ENCODE results near the gene ZNF614. TPM values are rescaled to one million over a fixed set of nuclear protein-coding genes. Genes with fewer than 3 reads are reported as not detected.
"Not testable (repeated sequence)": the region's sequence is repeated elsewhere in the genome, so short reads cannot be mapped to it uniquely, and the experiment has no call there.

ZNF614 gene
- 7.3 and 13.5 TPM in 2 replicates for total RNA-seq (2014; rRNA removed; shearing (Covaris generic))

DNA sequence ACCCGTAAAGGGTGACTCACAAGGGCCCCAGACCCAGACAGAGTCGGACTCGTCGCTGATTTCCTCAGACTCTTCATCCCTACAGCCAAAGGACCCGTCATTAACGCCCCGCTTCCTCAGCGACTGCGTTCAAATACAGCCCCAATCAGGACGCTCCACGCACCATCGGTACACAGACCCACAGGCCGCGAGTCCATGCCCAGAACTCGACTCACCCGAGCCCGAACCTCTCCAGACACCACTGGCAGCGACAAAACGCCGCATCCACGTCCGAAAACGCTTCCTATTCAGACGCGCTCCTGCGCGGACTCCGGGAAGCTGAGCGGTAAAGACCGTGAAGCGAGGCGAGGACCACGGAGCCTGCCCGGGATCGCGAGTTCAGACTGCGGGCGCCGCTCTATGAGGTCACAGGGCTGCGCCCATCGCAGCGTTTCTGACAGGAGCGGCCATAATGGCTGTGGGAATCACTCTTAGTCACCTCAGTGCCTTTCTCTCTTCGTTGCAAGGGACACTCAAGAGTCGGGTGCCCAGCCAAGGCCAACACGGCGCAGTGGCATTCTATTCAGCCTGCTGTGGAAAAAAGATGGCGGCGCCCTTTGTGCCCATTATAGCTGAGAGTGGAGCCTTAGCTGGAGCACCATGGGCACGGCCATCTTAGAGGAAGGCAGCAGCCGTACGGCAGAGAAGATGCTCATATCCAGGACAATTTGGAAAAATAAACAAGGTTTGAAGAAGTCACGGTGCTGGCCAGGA lies at the start of gene ZNF614:
Gene ZNF614, minus strand, starts transcription at position 353 of the 753 bp plus-strand sequence. CDS start 2,634 bp downstream, outside the sequence.
- H3K4me3 ChIP-seq (ENCODE audit: insufficient read depth, low read depth, low read length): peak within 1 kb of the TSS; percentile 62
- H3K36me3 ChIP-seq (replicated peaks; ENCODE audit: control insufficient read depth, insufficient read depth, low read length): peaks cover 10% of the 10 kb centered on the region
- no peaks in the 10 kb centered on the region for H3K27me3 ChIP-seq (ENCODE audit: control insufficient read depth, insufficient read depth, low read length)
- peak; percentile 89 for DNase-seq

DNA sequence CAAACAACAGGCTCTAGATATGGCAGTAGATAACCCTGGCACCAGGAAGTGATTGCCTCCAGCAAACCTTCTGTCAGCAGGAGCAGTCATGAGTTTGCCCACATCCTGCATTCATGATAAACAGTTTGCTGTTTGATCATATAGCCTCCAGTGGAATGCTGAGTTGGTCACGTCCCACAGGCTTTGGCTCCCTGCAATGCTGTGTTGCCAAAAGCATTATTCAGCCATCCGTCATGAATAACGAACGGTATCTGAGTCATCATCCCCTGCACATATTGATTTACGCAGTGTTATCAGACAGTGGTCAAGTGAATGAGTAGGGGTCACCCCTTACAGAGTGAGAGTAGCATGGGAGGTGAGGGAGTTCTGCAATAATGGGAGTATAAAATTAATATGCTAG lies 42.3 kb upstream of the ZNF614 start:
- Histone ChIP-seq H3K27me3 (ENCODE audit: control insufficient read depth, insufficient read depth, low read length) (no peaks in the 10 kb centered on the region), H3K36me3 (replicated peaks; ENCODE audit: control insufficient read depth, insufficient read depth, low read length) (peaks cover 19% of the 10 kb centered on the region), H3K4me3 (ENCODE audit: insufficient read depth, low read depth, low read length) (no peak overlapping the region)
- no peak for DNase-seq

DNA sequence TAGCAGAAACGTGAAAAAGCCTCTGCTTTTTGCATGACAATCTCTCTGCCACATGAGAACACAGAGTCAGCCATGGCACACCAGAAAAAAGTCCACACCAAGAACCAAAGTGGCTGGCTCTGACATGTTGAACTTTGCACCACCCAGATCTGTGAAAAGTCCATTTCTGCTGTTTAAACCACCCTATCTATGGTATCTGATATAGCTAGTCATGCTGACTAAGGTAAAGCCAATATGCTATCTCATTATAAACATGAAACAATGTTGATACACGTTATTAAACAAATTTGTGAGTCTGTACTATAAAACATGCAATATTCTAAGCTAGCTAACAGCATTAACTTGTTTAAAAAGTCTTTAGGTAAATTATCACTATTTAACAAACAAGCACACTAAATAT lies 41.5 kb upstream of the ZNF614 start:
- DNase-seq: no peak
- H3K27me3 ChIP-seq (ENCODE audit: control insufficient read depth, insufficient read depth, low read length): no peaks in the 10 kb centered on the region
- no peak overlapping the region for H3K4me3 ChIP-seq (ENCODE audit: insufficient read depth, low read depth, low read length)
- peaks cover 14% of the 10 kb centered on the region for H3K36me3 ChIP-seq (replicated peaks; ENCODE audit: control insufficient read depth, insufficient read depth, low read length)

GRCh38 chr19:52066258-52066863 lies 38.2 kb upstream of the ZNF614 start:
- no peaks in the 10 kb centered on the region for H3K27me3 ChIP-seq (ENCODE audit: control insufficient read depth, insufficient read depth, low read length)
- no peak for DNase-seq
- H3K4me3 ChIP-seq (ENCODE audit: insufficient read depth, low read depth, low read length): no peak overlapping the region
- peaks cover 14% of the 10 kb centered on the region for H3K36me3 ChIP-seq (replicated peaks; ENCODE audit: control insufficient read depth, insufficient read depth, low read length)

- peaks cover 14% of the 10 kb centered on the region for H3K36me3 ChIP-seq (replicated peaks; ENCODE audit: control insufficient read depth, insufficient read depth, low read length)
- DNase-seq: no peak
- H3K4me3 ChIP-seq (ENCODE audit: insufficient read depth, low read depth, low read length): no peak overlapping the region
- H3K27me3 ChIP-seq (ENCODE audit: control insufficient read depth, insufficient read depth, low read length): no peaks in the 10 kb centered on the region
These were observed 37.2 kb upstream of the ZNF614 start for GRCh38 chr19:52065399-52065798.

- not testable (repeated sequence) for DNase-seq; H3K4me3 ChIP-seq (ENCODE audit: insufficient read depth, low read depth, low read length); H3K27me3 ChIP-seq (ENCODE audit: control insufficient read depth, insufficient read depth, low read length); H3K36me3 ChIP-seq (replicated peaks; ENCODE audit: control insufficient read depth, insufficient read depth, low read length)
These were observed 28.3 kb upstream of the ZNF614 start for GRCh38 chr19:52056480-52056879.

DNA sequence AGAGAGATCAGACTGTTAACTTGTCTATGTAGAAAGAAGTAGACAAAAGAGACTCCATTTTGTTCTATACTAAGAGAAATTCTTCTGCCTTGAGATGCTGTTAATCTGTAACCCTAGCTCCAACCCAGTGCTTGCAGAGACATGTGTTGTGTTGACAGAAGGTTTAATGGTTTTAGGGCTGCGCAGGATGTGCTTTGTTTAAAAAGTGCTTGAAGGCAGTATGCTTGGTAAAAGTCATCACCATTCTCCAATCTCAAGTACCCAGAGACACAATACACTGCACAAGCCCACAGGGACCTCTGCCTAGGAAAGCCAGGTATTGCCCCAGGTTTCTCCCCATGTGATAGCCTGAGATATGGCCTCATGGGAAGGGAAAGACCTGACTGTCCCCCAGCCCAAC lies 23.6 kb upstream of the ZNF614 start:
- not testable (repeated sequence) for H3K36me3 ChIP-seq (replicated peaks; ENCODE audit: control insufficient read depth, insufficient read depth, low read length); H3K27me3 ChIP-seq (ENCODE audit: control insufficient read depth, insufficient read depth, low read length); H3K4me3 ChIP-seq (ENCODE audit: insufficient read depth, low read depth, low read length); DNase-seq

- Histone ChIP-seq H3K4me3 (ENCODE audit: insufficient read depth, low read depth, low read length) (peak within 1 kb of the TSS; percentile 76), H3K36me3 (replicated peaks; ENCODE audit: control insufficient read depth, insufficient read depth, low read length) (no peaks in the 10 kb centered on the region), H3K27me3 (ENCODE audit: control insufficient read depth, insufficient read depth, low read length) (no peaks in the 10 kb centered on the region)
- DNase-seq: peak; percentile 92
These were observed 20.6 kb upstream of the ZNF614 start, which contains the start of gene ZNF432 for GRCh38 chr19:52048555-52049501. Gene ZNF432, minus strand, starts transcription at chr19:52048838. Its CDS starts 1,970 bp downstream, at chr19:52046868.

DNA sequence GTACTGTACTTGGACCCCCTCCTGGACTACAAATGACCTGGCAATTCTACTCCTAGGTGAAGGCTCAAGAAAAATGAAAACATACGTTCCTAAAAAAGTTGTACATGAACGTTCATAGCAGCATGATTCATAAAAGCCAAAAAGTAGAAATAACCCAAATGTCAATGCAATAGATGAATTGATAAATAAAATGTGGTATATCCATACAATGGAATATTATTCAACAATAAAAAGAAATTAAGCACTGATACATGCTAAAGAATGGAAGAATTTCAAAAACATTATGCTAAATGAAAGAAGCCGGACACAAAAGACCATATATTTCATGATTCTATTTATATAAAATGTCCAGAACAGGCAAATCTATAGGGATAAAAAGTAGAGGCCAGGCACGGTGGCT lies 11.0 kb upstream of the ZNF614 start:
- Histone ChIP-seq H3K4me3 (ENCODE audit: insufficient read depth, low read depth, low read length) (no peak overlapping the region), H3K36me3 (replicated peaks; ENCODE audit: control insufficient read depth, insufficient read depth, low read length) (peaks cover 8% of the 10 kb centered on the region), H3K27me3 (ENCODE audit: control insufficient read depth, insufficient read depth, low read length) (no peaks in the 10 kb centered on the region)
- no peak for DNase-seq

- DNase-seq: no peak
- H3K36me3 ChIP-seq (replicated peaks; ENCODE audit: control insufficient read depth, insufficient read depth, low read length): peaks cover 13% of the 10 kb centered on the region
- H3K27me3 ChIP-seq (ENCODE audit: control insufficient read depth, insufficient read depth, low read length): no peaks in the 10 kb centered on the region
- no peak overlapping the region for H3K4me3 ChIP-seq (ENCODE audit: insufficient read depth, low read depth, low read length)
These were observed 6.0 kb upstream of the ZNF614 start for GRCh38 chr19:52034051-52034728.

DNA sequence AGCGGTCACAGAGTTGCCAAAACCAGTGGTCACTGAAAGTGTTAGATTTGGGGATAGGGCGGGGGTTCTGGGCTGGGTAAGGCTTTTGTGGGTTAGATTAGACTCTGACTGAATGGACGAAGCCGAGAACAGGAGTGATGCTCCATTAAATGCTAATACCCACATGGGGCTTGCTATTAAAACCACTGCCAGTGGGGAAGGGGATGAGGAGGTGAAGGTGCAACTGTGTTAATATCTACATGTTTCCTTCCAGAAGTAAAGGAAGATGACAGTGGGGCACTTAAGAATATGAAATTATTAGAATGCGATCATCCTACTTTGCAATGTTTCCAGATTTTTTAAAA lies 573 bp upstream of the ZNF614 start:
- Histone ChIP-seq H3K36me3 (replicated peaks; ENCODE audit: control insufficient read depth, insufficient read depth, low read length) (peaks cover 8% of the 10 kb centered on the region), H3K4me3 (ENCODE audit: insufficient read depth, low read depth, low read length) (peak overlapping the region; percentile 62), H3K27me3 (ENCODE audit: control insufficient read depth, insufficient read depth, low read length) (no peaks in the 10 kb centered on the region)
- DNase-seq: peak; percentile 59

- not testable (repeated sequence) for DNase-seq; H3K4me3 ChIP-seq (ENCODE audit: insufficient read depth, low read depth, low read length); H3K36me3 ChIP-seq (replicated peaks; ENCODE audit: control insufficient read depth, insufficient read depth, low read length); H3K27me3 ChIP-seq (ENCODE audit: control insufficient read depth, insufficient read depth, low read length)
These were observed 1.8 kb downstream of the ZNF614 start for GRCh38 chr19:52026255-52026990.

GRCh38 chr19:52024478-52024877 lies 3.7 kb downstream of the ZNF614 start:
- H3K36me3 ChIP-seq (replicated peaks; ENCODE audit: control insufficient read depth, insufficient read depth, low read length): peaks cover 16% of the 10 kb centered on the region
- H3K27me3 ChIP-seq (ENCODE audit: control insufficient read depth, insufficient read depth, low read length); DNase-seq; H3K4me3 ChIP-seq (ENCODE audit: insufficient read depth, low read depth, low read length): not testable (repeated sequence)
